ENCODE data around the gene NDE1. TPM values are rescaled to one million over a fixed set of nuclear protein-coding genes. Genes with fewer than 3 reads are reported as not detected.

NDE1 gene
- total RNA-seq, 2 donors from 2014 or later = 38.5 to 50.3 TPM

GRCh38 chr16:15749985-15750384 is 99.9 kb downstream of the NDE1 start:
- no peak for TF ChIP-seq CTCF (IDR thresholded peaks at IDR 0.05)
- Histone ChIP-seq H3K9me3 (no peaks in the 10 kb centered on the region), H3K4me3 (no peak overlapping the region), H3K27ac (no peak overlapping the region), H3K4me1 (no peaks in the 10 kb centered on the region), H3K27me3 (no peaks in the 10 kb centered on the region), H3K36me3 (no peaks in the 10 kb centered on the region), H3K9ac (ENCODE audit: low read depth in 2 of 2, low read length in 2 of 2) (no peak overlapping the region)
- intact Hi-C loops (cut with DNase I) = no loop called here
- no peak for DNase-seq

GRCh38 chr16:15751940-15752339 is 101.9 kb downstream of the NDE1 start:
- Histone ChIP-seq H3K9me3 (no peaks in the 10 kb centered on the region), H3K4me3 (no peak overlapping the region), H3K27ac (no peak overlapping the region), H3K9ac (ENCODE audit: low read depth in 2 of 2, low read length in 2 of 2) (no peak overlapping the region), H3K4me1 (no peaks in the 10 kb centered on the region), H3K36me3 (no peaks in the 10 kb centered on the region), H3K27me3 (no peaks in the 10 kb centered on the region)
- intact Hi-C loops (cut with DNase I) = no loop called here
- no peak for TF ChIP-seq CTCF (IDR thresholded peaks at IDR 0.05)
- DNase-seq = no peak

GRCh38 chr16:15752717-15753488 is 102.9 kb downstream of the NDE1 start:
- Histone ChIP-seq H3K36me3 (no peaks in the 10 kb centered on the region), H3K27ac (no peak overlapping the region), H3K9me3 (no peaks in the 10 kb centered on the region), H3K4me3 (no peak overlapping the region), H3K9ac (ENCODE audit: low read depth in 2 of 2, low read length in 2 of 2) (no peak overlapping the region), H3K4me1 (no peaks in the 10 kb centered on the region), H3K27me3 (no peaks in the 10 kb centered on the region)
- no peak for TF ChIP-seq CTCF (IDR thresholded peaks at IDR 0.05)
- intact Hi-C loops (cut with DNase I) = no loop called here
- DNase-seq = no peak

- no peaks in the 10 kb centered on the region for H3K36me3 ChIP-seq
- no peak overlapping the region for H3K27ac ChIP-seq
- no peak overlapping the region for H3K4me3 ChIP-seq
- TF ChIP-seq CTCF (IDR thresholded peaks at IDR 0.05) = no peak
- intact Hi-C loops (cut with DNase I) = no loop called here
- DNase-seq = no peak
- H3K9ac ChIP-seq (ENCODE audit: low read depth in 2 of 2, low read length in 2 of 2) = no peak overlapping the region
- no peaks in the 10 kb centered on the region for H3K27me3 ChIP-seq
- H3K9me3 ChIP-seq = no peaks in the 10 kb centered on the region
- H3K4me1 ChIP-seq = no peaks in the 10 kb centered on the region
Observed at GRCh38 chr16:15754821-15755534, 104.9 kb downstream of the NDE1 start.

- intact Hi-C loops (cut with DNase I) = no loop called here
- H3K4me3 ChIP-seq = no peak overlapping the region
- no peaks in the 10 kb centered on the region for H3K9me3 ChIP-seq
- H3K36me3 ChIP-seq = no peaks in the 10 kb centered on the region
- TF ChIP-seq CTCF (IDR thresholded peaks at IDR 0.05) = no peak
- H3K4me1 ChIP-seq = no peaks in the 10 kb centered on the region
- no peaks in the 10 kb centered on the region for H3K27me3 ChIP-seq
- H3K27ac ChIP-seq = no peak overlapping the region
- no peak for DNase-seq
- H3K9ac ChIP-seq (ENCODE audit: low read depth in 2 of 2, low read length in 2 of 2) = no peak overlapping the region
Observed at GRCh38 chr16:15757077-15757386, 107.0 kb downstream of the NDE1 start.
